Measurements from ENCODE around the gene PARPBP.
A peak's percentile ranks its signal among the peaks of the same experiment; 100 is the strongest.
"Not testable (repeated sequence)": the region's sequence is repeated elsewhere in the genome, so short reads cannot be mapped to it uniquely, and the experiment has no call there.

Gene PARPBP, protein sequence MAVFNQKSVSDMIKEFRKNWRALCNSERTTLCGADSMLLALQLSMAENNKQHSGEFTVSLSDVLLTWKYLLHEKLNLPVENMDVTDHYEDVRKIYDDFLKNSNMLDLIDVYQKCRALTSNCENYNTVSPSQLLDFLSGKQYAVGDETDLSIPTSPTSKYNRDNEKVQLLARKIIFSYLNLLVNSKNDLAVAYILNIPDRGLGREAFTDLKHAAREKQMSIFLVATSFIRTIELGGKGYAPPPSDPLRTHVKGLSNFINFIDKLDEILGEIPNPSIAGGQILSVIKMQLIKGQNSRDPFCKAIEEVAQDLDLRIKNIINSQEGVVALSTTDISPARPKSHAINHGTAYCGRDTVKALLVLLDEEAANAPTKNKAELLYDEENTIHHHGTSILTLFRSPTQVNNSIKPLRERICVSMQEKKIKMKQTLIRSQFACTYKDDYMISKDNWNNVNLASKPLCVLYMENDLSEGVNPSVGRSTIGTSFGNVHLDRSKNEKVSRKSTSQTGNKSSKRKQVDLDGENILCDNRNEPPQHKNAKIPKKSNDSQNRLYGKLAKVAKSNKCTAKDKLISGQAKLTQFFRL

DNA sequence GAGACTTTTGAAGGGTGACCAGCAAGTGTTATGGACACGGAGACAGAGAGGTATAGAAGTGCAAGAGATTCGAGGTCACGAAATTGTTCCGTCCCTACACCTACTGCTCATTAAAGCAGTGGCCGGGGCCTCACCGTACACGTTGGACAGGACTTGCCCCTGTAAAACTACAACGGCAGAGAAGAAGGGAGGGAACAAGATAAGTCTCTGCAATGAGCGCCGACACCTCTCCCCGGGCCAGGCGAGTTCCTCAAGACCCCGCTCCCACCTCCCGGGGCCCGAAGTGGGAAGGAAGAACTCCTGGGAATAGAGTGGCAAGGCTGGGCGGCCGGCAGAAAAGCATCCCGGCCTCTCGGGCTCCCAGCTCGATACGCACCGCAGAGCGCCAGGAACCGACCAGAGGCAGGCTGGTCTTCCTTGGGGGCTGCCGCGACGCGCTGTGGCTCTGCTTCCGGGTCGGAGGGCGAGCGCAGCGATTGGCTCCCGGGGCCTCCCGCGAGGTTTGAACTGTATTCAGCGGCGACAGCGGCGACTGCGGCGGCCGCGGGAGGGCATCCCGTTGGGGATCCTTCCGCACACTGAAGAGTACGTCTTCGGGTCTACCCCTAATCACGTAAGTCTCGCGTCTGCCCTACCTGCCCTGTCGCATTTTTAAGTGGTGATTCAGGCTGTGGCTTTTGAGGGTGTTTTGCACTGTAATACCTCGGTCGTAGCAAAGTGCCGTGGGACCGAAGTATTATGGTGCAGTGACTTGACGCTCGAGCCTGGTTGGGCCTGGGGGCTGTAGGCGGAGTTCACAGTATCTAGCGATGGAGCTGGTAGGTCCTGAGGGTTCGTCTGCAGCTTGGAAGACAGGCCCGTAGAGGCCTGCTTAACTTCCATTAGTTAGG is at the start of gene PARPBP, which contains the start of gene NUP37:
PARPBP (plus strand) TSS at position 510 of the 890 bp plus-strand sequence. CDS start 3,706 bp downstream, outside the sequence.
NUP37 (minus strand) TSS at position 441 of the 890 bp plus-strand sequence. CDS start 1,596 bp downstream, outside the sequence.
- Histone ChIP-seq H3K27ac (ENCODE audit: low read depth, low read length, poor library complexity, severe bottlenecking) (peak within 1 kb of the TSS; percentile 77), H3K4me2 (ENCODE audit: low read length) (peak within 1 kb of the TSS; percentile 98), H3K4me3 (ENCODE audit: low read depth, low read length, poor library complexity, severe bottlenecking) (peak within 1 kb of the TSS; percentile 92), H3K9me2 (ENCODE audit: low read depth, low read length) (no peaks in the 10 kb centered on the region), H4K20me1 (ENCODE audit: insufficient read depth, low read length) (no peaks in the 10 kb centered on the region), H3K27me3 (ENCODE audit: insufficient read depth, low read length) (no peaks in the 10 kb centered on the region), H3K36me3 (ENCODE audit: insufficient read depth, low read length) (peaks cover 55% of the 10 kb centered on the region), H2AFZ (ENCODE audit: low read length) (peak within 1 kb of the TSS; percentile 50), H3K9me3 (ENCODE audit: low read length) (no peaks in the 10 kb centered on the region), H3K79me2 (ENCODE audit: insufficient read depth, low read length) (peaks cover 34% of the 10 kb centered on the region), H3F3A (ENCODE audit: insufficient read depth, low read length) (no peaks in the 10 kb centered on the region), H3K4me1 (ENCODE audit: insufficient read depth, low read length, severe bottlenecking) (peaks cover 29% of the 10 kb centered on the region), H3K9ac (ENCODE audit: low read length) (peak within 1 kb of the TSS; percentile 93)
- TF ChIP-seq, protein P1, sequence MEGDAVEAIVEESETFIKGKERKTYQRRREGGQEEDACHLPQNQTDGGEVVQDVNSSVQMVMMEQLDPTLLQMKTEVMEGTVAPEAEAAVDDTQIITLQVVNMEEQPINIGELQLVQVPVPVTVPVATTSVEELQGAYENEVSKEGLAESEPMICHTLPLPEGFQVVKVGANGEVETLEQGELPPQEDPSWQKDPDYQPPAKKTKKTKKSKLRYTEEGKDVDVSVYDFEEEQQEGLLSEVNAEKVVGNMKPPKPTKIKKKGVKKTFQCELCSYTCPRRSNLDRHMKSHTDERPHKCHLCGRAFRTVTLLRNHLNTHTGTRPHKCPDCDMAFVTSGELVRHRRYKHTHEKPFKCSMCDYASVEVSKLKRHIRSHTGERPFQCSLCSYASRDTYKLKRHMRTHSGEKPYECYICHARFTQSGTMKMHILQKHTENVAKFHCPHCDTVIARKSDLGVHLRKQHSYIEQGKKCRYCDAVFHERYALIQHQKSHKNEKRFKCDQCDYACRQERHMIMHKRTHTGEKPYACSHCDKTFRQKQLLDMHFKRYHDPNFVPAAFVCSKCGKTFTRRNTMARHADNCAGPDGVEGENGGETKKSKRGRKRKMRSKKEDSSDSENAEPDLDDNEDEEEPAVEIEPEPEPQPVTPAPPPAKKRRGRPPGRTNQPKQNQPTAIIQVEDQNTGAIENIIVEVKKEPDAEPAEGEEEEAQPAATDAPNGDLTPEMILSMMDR (IDR thresholded peaks at IDR 0.05; ENCODE audit: low read length): no peak
- no peak for TF ChIP-seq EZH2 (IDR thresholded peaks at IDR 0.05; ENCODE audit: borderline replicate concordance, low read length)

DNA sequence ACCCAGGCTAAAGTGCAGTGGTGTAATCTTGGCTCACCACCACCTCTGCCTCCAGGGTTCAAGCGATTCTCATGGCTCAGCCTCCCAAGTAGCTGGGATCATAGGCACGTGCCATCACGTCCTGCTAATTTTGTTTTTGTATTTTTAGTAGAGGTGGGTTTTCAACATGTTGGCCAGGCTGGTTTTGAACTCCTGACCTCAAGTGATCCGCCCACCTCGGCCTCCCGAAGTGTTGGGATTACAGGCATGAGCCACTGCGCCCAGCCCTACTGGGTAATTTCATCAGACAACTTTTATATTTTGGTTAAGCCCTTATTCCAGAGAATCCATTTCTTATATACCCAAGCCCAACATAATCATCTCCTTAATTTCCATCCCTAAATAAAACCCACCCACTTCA is 47.9 kb upstream of the PARPBP start:
- not testable (repeated sequence) for H3K4me2 ChIP-seq (ENCODE audit: low read length); H3K9ac ChIP-seq (ENCODE audit: low read length); H3K4me1 ChIP-seq (ENCODE audit: insufficient read depth, low read length, severe bottlenecking); H3K79me2 ChIP-seq (ENCODE audit: insufficient read depth, low read length); H4K20me1 ChIP-seq (ENCODE audit: insufficient read depth, low read length); H3K9me3 ChIP-seq (ENCODE audit: low read length); H3K9me2 ChIP-seq (ENCODE audit: low read depth, low read length); H3K4me3 ChIP-seq (ENCODE audit: low read depth, low read length, poor library complexity, severe bottlenecking); H3F3A ChIP-seq (ENCODE audit: insufficient read depth, low read length); H3K27me3 ChIP-seq (ENCODE audit: insufficient read depth, low read length); H2AFZ ChIP-seq (ENCODE audit: low read length); H3K27ac ChIP-seq (ENCODE audit: low read depth, low read length, poor library complexity, severe bottlenecking)
- peaks cover 28% of the 10 kb centered on the region for H3K36me3 ChIP-seq (ENCODE audit: insufficient read depth, low read length)

DNA sequence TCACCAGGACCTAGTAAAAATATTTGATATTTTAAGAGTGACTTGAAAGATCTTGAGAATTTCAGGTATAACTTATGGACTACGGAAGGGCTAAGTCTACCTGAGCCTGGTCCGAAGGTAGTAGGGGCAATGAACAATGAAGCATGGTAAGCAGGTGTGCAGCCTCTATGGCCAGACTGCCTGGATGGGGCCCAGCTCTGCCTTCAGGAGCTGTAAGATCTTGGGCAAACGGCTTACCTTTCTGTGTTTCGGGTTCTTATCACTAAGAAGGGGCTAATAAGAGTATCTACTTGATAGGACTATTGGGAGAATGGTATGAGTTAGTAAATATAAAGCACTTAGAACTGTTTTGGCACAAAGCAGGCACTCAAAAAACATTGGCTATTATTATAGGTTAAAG is 39.1 kb upstream of the PARPBP start:
- H3K36me3 ChIP-seq (ENCODE audit: insufficient read depth, low read length): peaks cover 73% of the 10 kb centered on the region
- no peaks in the 10 kb centered on the region for H3K9me2 ChIP-seq (ENCODE audit: low read depth, low read length)
- H3F3A ChIP-seq (ENCODE audit: insufficient read depth, low read length): no peaks in the 10 kb centered on the region
- TF ChIP-seq, protein P1 (IDR thresholded peaks at IDR 0.05; ENCODE audit: low read length): no peak
- no peak for TF ChIP-seq EZH2 (IDR thresholded peaks at IDR 0.05; ENCODE audit: borderline replicate concordance, low read length)
- no peaks in the 10 kb centered on the region for H3K9me3 ChIP-seq (ENCODE audit: low read length)
- H3K4me1 ChIP-seq (ENCODE audit: insufficient read depth, low read length, severe bottlenecking): no peaks in the 10 kb centered on the region
- H3K9ac ChIP-seq (ENCODE audit: low read length): no peak overlapping the region
- H3K79me2 ChIP-seq (ENCODE audit: insufficient read depth, low read length): no peaks in the 10 kb centered on the region
- H3K4me3 ChIP-seq (ENCODE audit: low read depth, low read length, poor library complexity, severe bottlenecking): no peak overlapping the region
- no peaks in the 10 kb centered on the region for H4K20me1 ChIP-seq (ENCODE audit: insufficient read depth, low read length)
- no peak overlapping the region for H2AFZ ChIP-seq (ENCODE audit: low read length)
- H3K27me3 ChIP-seq (ENCODE audit: insufficient read depth, low read length): no peaks in the 10 kb centered on the region
- H3K4me2 ChIP-seq (ENCODE audit: low read length): no peak overlapping the region
- no peak overlapping the region for H3K27ac ChIP-seq (ENCODE audit: low read depth, low read length, poor library complexity, severe bottlenecking)

DNA sequence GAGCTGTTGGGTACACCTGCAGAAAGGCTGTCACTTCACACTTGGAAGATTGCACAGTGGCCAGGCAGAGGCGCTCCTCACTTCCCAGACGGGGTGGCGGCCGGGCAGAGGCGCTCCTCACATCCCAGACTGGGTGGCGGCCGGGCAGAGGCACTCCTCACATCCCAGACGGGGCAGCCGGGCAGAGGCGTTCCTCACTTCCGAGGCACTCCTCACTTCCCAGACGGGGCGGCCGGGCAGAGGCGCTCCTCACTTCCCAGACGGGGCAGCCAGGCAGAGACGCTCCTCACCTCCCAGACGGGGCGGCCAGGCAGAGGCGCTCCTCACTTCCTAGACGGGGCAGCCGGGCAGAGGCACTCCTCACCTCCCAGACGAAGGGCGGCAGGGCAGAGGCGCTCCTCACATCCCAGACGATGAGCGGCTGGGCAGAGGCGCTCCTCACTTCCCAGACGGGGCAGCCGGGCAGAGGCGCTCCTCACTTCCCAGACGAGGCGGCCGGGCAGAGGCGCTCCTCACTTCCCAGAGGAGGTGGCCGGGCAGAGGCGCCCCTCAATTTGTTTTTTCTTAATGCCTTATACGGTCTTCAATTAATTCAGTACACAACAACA is 30.7 kb upstream of the PARPBP start:
- peaks cover 24% of the 10 kb centered on the region for H3K36me3 ChIP-seq (ENCODE audit: insufficient read depth, low read length)
- not testable (repeated sequence) for H3K4me2 ChIP-seq (ENCODE audit: low read length); H2AFZ ChIP-seq (ENCODE audit: low read length); H3K9me2 ChIP-seq (ENCODE audit: low read depth, low read length); H3K9ac ChIP-seq (ENCODE audit: low read length); H3K27me3 ChIP-seq (ENCODE audit: insufficient read depth, low read length); H3K4me3 ChIP-seq (ENCODE audit: low read depth, low read length, poor library complexity, severe bottlenecking); H4K20me1 ChIP-seq (ENCODE audit: insufficient read depth, low read length); H3K9me3 ChIP-seq (ENCODE audit: low read length); H3K4me1 ChIP-seq (ENCODE audit: insufficient read depth, low read length, severe bottlenecking); H3K79me2 ChIP-seq (ENCODE audit: insufficient read depth, low read length); H3F3A ChIP-seq (ENCODE audit: insufficient read depth, low read length); H3K27ac ChIP-seq (ENCODE audit: low read depth, low read length, poor library complexity, severe bottlenecking)
